ENCODE measurements around the gene ERICH3. TPM values are rescaled to one million over a fixed set of nuclear protein-coding genes. Genes with fewer than 3 reads are reported as not detected.

The ERICH3 gene
- total RNA-seq, 1 donor, result not detected

GRCh38 chr1:74620242-74620641 lies 53.4 kb downstream of the ERICH3 start:
- Histone ChIP-seq H3K27ac (ENCODE audit: low read depth, low read length) (no peak overlapping the region), H3K79me2 (ENCODE audit: insufficient read depth, low read length) (no peaks in the 10 kb centered on the region), H3K27me3 (ENCODE audit: insufficient read depth, low read length) (no peaks in the 10 kb centered on the region), H4K20me1 (ENCODE audit: insufficient read depth, low read length) (no peaks in the 10 kb centered on the region), H2AFZ (ENCODE audit: low read length) (no peak overlapping the region), H3K4me1 (ENCODE audit: insufficient read depth, low read length) (no peaks in the 10 kb centered on the region), H3K4me2 (ENCODE audit: insufficient read depth, low read length) (no peak overlapping the region), H3K9me3 (ENCODE audit: low read depth, low read length) (no peaks in the 10 kb centered on the region), H3K36me3 (ENCODE audit: insufficient read depth, low read length) (no peaks in the 10 kb centered on the region), H3K4me3 (ENCODE audit: insufficient read depth, low read length) (no peak overlapping the region)
- no peak for DNase-seq (ENCODE audit: insufficient read length, low spot score, missing footprints)
- no peak for TF ChIP-seq CTCF (IDR thresholded peaks at IDR 0.05; ENCODE audit: extremely low read depth, low read depth, low read length)

- Histone ChIP-seq H3K9me3 (ENCODE audit: low read depth, low read length) (no peaks in the 10 kb centered on the region), H3K4me1 (ENCODE audit: insufficient read depth, low read length) (no peaks in the 10 kb centered on the region), H4K20me1 (ENCODE audit: insufficient read depth, low read length) (no peaks in the 10 kb centered on the region), H3K27ac (ENCODE audit: low read depth, low read length) (no peak overlapping the region), H3K36me3 (ENCODE audit: insufficient read depth, low read length) (no peaks in the 10 kb centered on the region), H3K27me3 (ENCODE audit: insufficient read depth, low read length) (no peaks in the 10 kb centered on the region), H3K79me2 (ENCODE audit: insufficient read depth, low read length) (no peaks in the 10 kb centered on the region), H3K4me2 (ENCODE audit: insufficient read depth, low read length) (no peak overlapping the region), H2AFZ (ENCODE audit: low read length) (no peak overlapping the region), H3K4me3 (ENCODE audit: insufficient read depth, low read length) (no peak overlapping the region)
- TF ChIP-seq CTCF (IDR thresholded peaks at IDR 0.05; ENCODE audit: extremely low read depth, low read depth, low read length), result no peak
- DNase-seq (ENCODE audit: insufficient read length, low spot score, missing footprints), result no peak
Observed at GRCh38 chr1:74618974-74619373, 54.6 kb downstream of the ERICH3 start.

GRCh38 chr1:74613894-74614293 lies 59.7 kb downstream of the ERICH3 start:
- H3K36me3 ChIP-seq (ENCODE audit: insufficient read depth, low read length), result no peaks in the 10 kb centered on the region
- no peak overlapping the region for H2AFZ ChIP-seq (ENCODE audit: low read length)
- H3K4me1 ChIP-seq (ENCODE audit: insufficient read depth, low read length), result no peaks in the 10 kb centered on the region
- H3K4me2 ChIP-seq (ENCODE audit: insufficient read depth, low read length), result no peak overlapping the region
- H3K79me2 ChIP-seq (ENCODE audit: insufficient read depth, low read length), result no peaks in the 10 kb centered on the region
- no peaks in the 10 kb centered on the region for H3K27me3 ChIP-seq (ENCODE audit: insufficient read depth, low read length)
- no peaks in the 10 kb centered on the region for H3K9me3 ChIP-seq (ENCODE audit: low read depth, low read length)
- no peak overlapping the region for H3K4me3 ChIP-seq (ENCODE audit: insufficient read depth, low read length)
- no peak for TF ChIP-seq CTCF (IDR thresholded peaks at IDR 0.05; ENCODE audit: extremely low read depth, low read depth, low read length)
- no peak for DNase-seq (ENCODE audit: insufficient read length, low spot score, missing footprints)
- no peak overlapping the region for H3K27ac ChIP-seq (ENCODE audit: low read depth, low read length)
- no peaks in the 10 kb centered on the region for H4K20me1 ChIP-seq (ENCODE audit: insufficient read depth, low read length)

- H3K27ac ChIP-seq (ENCODE audit: low read depth, low read length), result no peak overlapping the region
- DNase-seq (ENCODE audit: insufficient read length, low spot score, missing footprints), result no peak
- no peaks in the 10 kb centered on the region for H3K79me2 ChIP-seq (ENCODE audit: insufficient read depth, low read length)
Observed at GRCh38 chr1:74611887-74612286, 61.7 kb downstream of the ERICH3 start.

More at GRCh38 chr1:74611887-74612286, 61.7 kb downstream of the ERICH3 start:
- H3K4me1 ChIP-seq (ENCODE audit: insufficient read depth, low read length), result no peaks in the 10 kb centered on the region
- no peak overlapping the region for H3K4me3 ChIP-seq (ENCODE audit: insufficient read depth, low read length)
- TF ChIP-seq CTCF (IDR thresholded peaks at IDR 0.05; ENCODE audit: extremely low read depth, low read depth, low read length), result no peak
- H3K27me3 ChIP-seq (ENCODE audit: insufficient read depth, low read length), result no peaks in the 10 kb centered on the region
- H4K20me1 ChIP-seq (ENCODE audit: insufficient read depth, low read length), result no peaks in the 10 kb centered on the region
- no peaks in the 10 kb centered on the region for H3K36me3 ChIP-seq (ENCODE audit: insufficient read depth, low read length)
- H3K9me3 ChIP-seq (ENCODE audit: low read depth, low read length), result no peaks in the 10 kb centered on the region
- H3K4me2 ChIP-seq (ENCODE audit: insufficient read depth, low read length), result no peak overlapping the region
- no peak overlapping the region for H2AFZ ChIP-seq (ENCODE audit: low read length)

All from osteoblast (primary cell).